ENCODE results near the gene DSCAML1. TPM values are rescaled to one million over a fixed set of nuclear protein-coding genes. Genes with fewer than 3 reads are reported as not detected.

The DSCAML1 gene
- total and polyA plus RNA-seq, 10 of the 15 experiments (the other 5 are each of a cell fraction or from before 2014, with no cell fraction given) = 0.03 to 0.18 (median 0.06) TPM; not detected in 1

DNA sequence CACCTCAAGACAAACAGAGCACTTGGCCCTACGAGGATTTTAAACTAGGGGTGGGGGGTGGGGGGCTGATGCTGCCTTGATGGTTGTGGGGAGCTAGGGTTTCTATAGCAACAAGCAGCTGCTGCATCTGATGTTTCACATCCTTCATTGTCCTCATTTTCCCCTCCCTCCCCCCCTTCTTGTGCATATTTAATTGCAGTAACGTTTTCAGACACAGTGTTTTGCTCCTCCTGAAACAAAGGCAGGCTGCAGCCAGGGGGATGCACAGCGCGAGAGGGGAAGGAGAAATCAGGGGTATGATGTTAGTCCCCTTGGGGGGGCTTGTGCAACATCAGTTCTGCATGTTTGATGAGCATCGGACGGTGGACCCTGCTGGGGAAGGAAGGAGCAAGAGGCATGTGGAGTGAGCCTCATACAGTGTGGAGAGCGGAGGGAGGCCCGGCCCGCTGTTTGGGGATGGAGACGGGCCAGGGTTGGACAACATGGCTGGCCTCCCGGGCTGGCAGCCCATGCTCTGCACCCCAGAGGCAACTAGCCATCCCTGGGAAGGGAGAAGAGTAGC is 261.1 kb downstream of the DSCAML1 start:
- ChIA-PET CTCF (no interaction called here), RAD21 (ENCODE audit: unreplicated experiment) (no interaction called here), SMC1A (ENCODE audit: uncharacterized antibody, unreplicated experiment) (no interaction called here), POLR2A (no interaction called here)
- BruUV-seq (replicated peaks) = no TSS peak
- no peaks in the 10 kb centered on the region for H4K20me1 ChIP-seq (ENCODE audit: control insufficient read depth, insufficient read depth)
- no peak overlapping the region for H3K4me2 ChIP-seq (ENCODE audit: control insufficient read depth, insufficient read depth)
- no peak overlapping the region for H3K9ac ChIP-seq (ENCODE audit: control insufficient read depth, insufficient read depth, low read length)
- H3K36me3 ChIP-seq (ENCODE audit: control insufficient read depth in 2 of 2, insufficient read depth in 2 of 2, low read length in 1 of 2) = no peaks in the 10 kb centered on the region
- in situ Hi-C loops (cut with MboI) = no loop called here
- no peak overlapping the region for H3K4me3 ChIP-seq
- H3K79me2 ChIP-seq (ENCODE audit: control insufficient read depth, insufficient read depth, low read length) = no peaks in the 10 kb centered on the region
- ATAC-seq = no peak
- H3K27ac ChIP-seq (ENCODE audit: control insufficient read depth, insufficient read depth) = no peak overlapping the region
- no peak for DNase-seq (ENCODE audit: low read depth, low spot score)
- no peak overlapping the region for H2AFZ ChIP-seq (ENCODE audit: control insufficient read depth, low read depth, low read length)
- H3K27me3 ChIP-seq (replicated peaks in 1 of 2; ENCODE audit: control insufficient read depth in 2 of 2, insufficient read depth in 2 of 2, low read length in 1 of 2) = no peaks in the 10 kb centered on the region; a peak in 2 of 4 replicates
- FAIRE-seq = no peak
- intact Hi-C loops (cut with micrococcal nuclease; ENCODE audit: unreplicated experiment) = no loop called here
- no peaks in the 10 kb centered on the region; the same call in 2 of the 3 replicates for H3K9me3 ChIP-seq (replicated peaks; ENCODE audit: control insufficient read depth, insufficient read depth, low read length)
- WGBS (ENCODE audit: insufficient coverage, insufficient replicate concordance, low lambda C conversion rate, missing lambda C conversion rate) = 37% methylated on average over 11 of the region's 11 CpGs
- H3K4me1 ChIP-seq (ENCODE audit: control insufficient read depth, insufficient read depth, low read length) = no peaks in the 10 kb centered on the region
- TF ChIP-seq, protein P1, sequence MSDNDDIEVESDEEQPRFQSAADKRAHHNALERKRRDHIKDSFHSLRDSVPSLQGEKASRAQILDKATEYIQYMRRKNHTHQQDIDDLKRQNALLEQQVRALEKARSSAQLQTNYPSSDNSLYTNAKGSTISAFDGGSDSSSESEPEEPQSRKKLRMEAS (IDR thresholded peaks at IDR 0.05; ENCODE audit: low read depth, low read length) = no peak
- no peak for TF ChIP-seq HDGF (IDR thresholded peaks at IDR 0.05)
- TF ChIP-seq MEF2B (IDR thresholded peaks at IDR 0.05; ENCODE audit: partially characterized antibody, poor library complexity, severe bottlenecking) = no peak
- TF ChIP-seq ZBTB11 (CRISPR knock-in tag; IDR thresholded peaks at IDR 0.05) = no peak
- TF ChIP-seq EED (IDR thresholded peaks at IDR 0.05; ENCODE audit: low read depth) = no peak
- TF ChIP-seq NFXL1 (IDR thresholded peaks at IDR 0.05; ENCODE audit: borderline replicate concordance) = no peak
- TF ChIP-seq, protein P2, sequence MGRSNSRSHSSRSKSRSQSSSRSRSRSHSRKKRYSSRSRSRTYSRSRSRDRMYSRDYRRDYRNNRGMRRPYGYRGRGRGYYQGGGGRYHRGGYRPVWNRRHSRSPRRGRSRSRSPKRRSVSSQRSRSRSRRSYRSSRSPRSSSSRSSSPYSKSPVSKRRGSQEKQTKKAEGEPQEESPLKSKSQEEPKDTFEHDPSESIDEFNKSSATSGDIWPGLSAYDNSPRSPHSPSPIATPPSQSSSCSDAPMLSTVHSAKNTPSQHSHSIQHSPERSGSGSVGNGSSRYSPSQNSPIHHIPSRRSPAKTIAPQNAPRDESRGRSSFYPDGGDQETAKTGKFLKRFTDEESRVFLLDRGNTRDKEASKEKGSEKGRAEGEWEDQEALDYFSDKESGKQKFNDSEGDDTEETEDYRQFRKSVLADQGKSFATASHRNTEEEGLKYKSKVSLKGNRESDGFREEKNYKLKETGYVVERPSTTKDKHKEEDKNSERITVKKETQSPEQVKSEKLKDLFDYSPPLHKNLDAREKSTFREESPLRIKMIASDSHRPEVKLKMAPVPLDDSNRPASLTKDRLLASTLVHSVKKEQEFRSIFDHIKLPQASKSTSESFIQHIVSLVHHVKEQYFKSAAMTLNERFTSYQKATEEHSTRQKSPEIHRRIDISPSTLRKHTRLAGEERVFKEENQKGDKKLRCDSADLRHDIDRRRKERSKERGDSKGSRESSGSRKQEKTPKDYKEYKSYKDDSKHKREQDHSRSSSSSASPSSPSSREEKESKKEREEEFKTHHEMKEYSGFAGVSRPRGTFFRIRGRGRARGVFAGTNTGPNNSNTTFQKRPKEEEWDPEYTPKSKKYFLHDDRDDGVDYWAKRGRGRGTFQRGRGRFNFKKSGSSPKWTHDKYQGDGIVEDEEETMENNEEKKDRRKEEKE (IDR thresholded peaks at IDR 0.05) = no peak
- no peak for TF ChIP-seq ZBTB40 (IDR thresholded peaks at IDR 0.05; ENCODE audit: borderline replicate concordance)
- TF ChIP-seq PAX8 (IDR thresholded peaks at IDR 0.05) = no peak
- no peak for TF ChIP-seq SMAD5 (IDR thresholded peaks at IDR 0.05; ENCODE audit: low read depth)
- no peak for TF ChIP-seq YY1 (IDR thresholded peaks at IDR 0.05; ENCODE audit: low read depth, low read length)
- TF ChIP-seq PML (IDR thresholded peaks at IDR 0.05; ENCODE audit: low read length) = no peak
- no peak for TF ChIP-seq TARDBP (IDR thresholded peaks at IDR 0.05; ENCODE audit: borderline replicate concordance)
- no peak for TF ChIP-seq SMARCA5 (IDR thresholded peaks at IDR 0.05)

Measured in GM12878 (cell line).